CD4-positive, alpha-beta T cell treated with Interleukin-15 for 4 hours (primary cell): Measurements from ENCODE around the gene ZBTB17.
"Not testable (repeated sequence)": the region's sequence is repeated elsewhere in the genome, so short reads cannot be mapped to it uniquely, and the experiment has no call there.

Experiments used
- DNase-seq: peaks from one replicate; pipeline ENCODE4 v3.0.0-alpha.2; 2020; ENCODE audit warnings: low spot score

Gene ZBTB17

DNA sequence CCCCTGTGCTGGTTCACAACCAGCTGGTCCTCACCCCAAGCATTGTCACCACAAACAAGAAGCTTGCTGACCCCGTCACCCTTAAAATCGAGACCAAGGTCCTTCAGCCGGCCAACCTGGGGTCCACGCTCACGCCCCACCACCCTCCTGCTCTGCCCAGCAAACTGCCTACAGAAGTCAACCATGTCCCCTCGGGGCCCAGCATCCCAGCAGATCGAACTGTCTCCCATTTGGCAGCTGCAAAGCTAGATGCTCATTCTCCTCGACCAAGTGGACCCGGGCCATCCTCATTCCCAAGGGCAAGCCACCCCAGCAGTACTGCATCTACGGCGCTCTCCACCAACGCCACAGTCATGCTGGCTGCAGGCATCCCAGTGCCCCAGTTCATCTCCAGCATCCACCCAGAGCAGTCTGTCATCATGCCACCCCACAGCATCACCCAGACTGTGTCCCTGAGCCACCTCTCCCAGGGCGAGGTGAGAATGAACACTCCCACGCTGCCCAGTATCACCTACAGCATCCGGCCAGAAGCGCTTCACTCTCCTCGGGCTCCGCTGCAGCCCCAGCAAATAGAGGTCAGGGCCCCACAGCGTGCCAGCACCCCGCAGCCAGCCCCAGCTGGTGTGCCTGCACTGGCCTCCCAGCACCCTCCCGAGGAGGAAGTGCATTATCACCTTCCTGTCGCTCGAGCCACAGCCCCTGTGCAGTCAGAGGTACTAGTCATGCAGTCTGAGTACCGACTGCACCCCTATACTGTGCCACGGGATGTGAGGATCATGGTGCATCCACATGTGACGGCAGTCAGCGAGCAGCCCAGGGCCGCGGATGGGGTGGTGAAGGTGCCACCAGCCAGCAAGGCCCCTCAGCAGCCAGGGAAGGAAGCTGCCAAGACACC, 40.6 kb downstream of the ZBTB17 start:
- no peak for DNase-seq

DNA sequence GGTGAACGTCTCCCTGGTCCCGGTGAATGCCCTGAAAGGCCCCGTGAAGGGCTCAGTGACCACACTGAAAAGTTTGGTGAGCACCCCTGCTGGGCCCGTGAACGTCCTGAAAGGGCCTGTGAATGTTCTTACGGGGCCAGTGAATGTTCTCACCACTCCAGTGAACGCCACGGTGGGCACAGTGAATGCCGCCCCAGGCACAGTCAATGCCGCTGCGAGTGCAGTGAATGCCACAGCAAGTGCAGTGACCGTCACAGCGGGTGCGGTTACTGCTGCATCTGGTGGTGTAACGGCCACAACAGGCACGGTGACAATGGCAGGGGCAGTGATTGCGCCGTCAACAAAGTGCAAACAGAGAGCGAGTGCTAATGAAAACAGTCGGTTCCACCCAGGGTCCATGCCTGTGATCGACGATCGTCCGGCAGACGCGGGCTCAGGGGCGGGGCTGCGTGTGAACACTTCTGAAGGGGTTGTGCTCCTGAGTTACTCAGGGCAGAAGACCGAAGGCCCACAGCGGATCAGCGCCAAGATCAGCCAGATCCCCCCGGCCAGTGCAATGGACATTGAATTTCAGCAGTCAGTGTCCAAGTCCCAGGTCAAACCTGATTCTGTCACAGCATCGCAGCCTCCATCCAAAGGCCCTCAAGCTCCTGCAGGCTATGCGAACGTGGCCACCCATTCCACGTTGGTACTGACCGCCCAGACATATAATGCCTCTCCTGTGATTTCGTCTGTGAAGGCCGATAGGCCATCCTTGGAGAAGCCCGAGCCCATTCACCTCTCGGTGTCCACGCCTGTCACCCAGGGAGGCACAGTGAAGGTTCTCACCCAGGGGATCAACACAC, 41.5 kb downstream of the ZBTB17 start:
- no peak for DNase-seq

DNA sequence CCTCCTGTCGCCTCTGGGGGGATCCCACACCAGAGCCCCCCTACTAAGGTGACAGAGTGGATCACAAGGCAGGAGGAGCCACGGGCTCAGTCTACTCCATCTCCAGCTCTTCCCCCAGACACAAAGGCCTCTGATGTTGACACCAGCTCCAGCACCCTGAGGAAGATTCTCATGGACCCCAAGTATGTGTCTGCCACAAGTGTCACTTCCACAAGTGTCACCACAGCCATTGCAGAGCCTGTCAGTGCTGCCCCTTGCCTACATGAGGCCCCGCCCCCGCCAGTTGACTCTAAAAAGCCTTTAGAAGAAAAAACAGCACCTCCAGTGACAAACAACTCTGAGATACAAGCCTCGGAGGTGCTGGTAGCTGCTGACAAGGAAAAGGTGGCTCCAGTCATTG, 42.2 kb downstream of the ZBTB17 start:
- DNase-seq, result no peak

DNA sequence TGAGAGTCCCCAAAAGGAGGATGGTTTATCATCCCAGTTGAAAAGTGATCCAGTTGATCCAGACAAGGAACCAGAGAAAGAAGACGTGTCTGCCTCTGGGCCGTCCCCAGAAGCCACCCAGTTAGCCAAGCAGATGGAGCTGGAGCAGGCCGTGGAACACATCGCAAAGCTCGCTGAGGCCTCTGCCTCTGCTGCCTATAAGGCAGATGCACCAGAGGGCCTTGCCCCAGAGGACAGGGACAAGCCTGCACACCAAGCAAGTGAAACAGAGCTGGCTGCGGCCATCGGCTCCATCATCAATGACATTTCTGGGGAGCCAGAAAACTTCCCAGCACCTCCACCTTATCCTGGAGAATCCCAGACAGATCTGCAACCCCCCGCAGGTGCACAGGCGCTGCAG, 43.3 kb downstream of the ZBTB17 start:
- DNase-seq, result no peak

DNA sequence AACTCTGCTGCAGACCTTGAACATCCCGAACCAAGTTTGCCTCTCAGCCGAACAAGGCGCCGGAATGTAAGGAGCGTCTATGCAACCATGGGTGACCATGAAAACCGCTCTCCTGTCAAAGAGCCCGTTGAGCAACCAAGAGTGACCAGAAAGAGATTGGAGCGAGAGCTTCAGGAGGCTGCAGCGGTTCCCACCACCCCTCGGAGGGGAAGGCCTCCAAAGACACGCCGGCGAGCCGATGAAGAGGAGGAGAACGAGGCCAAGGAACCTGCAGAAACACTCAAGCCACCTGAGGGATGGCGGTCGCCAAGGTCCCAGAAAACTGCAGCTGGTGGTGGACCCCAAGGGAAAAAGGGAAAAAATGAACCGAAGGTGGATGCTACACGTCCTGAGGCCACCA, 44.0 kb downstream of the ZBTB17 start:
- no peak for DNase-seq

DNA sequence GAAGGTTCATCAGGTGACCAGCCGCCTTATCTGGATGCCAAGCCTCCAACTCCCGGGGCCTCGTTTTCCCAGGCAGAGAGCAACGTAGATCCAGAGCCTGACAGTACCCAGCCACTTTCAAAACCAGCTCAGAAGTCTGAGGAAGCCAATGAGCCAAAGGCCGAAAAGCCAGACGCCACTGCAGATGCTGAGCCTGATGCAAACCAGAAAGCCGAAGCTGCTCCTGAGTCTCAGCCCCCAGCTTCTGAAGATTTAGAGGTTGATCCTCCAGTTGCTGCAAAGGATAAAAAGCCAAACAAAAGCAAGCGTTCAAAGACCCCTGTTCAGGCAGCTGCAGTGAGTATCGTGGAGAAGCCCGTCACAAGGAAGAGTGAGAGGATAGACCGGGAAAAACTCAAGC, 44.5 kb downstream of the ZBTB17 start:
- DNase-seq, result no peak

DNA sequence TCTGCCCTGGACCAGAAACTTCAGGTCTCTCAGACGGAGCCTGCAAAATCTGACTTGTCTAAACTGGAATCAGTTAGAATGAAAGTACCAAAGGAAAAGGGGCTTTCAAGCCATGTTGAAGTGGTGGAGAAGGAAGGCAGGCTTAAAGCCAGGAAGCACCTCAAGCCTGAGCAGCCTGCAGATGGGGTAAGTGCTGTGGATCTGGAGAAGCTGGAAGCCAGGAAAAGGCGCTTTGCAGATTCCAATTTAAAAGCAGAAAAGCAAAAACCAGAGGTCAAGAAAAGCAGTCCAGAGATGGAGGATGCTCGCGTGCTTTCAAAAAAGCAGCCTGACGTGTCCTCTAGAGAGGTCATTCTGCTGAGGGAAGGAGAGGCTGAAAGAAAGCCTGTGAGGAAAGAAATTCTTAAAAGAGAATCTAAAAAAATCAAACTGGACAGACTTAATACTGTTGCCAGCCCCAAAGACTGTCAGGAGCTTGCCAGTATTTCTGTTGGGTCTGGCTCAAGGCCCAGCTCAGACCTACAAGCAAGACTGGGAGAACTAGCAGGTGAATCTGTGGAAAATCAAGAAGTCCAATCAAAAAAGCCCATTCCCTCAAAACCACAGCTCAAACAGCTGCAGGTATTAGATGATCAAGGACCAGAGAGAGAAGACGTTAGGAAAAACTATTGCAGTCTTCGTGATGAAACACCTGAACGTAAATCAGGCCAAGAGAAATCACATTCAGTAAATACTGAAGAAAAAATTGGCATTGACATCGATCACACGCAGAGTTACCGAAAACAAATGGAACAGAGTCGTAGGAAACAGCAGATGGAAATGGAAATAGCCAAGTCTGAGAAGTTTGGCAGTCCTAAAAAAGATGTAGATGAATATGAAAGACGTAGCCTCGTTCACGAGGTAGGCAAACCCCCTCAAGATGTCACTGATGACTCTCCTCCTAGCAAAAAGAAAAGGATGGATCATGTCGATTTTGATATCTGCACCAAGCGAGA, 46.6 kb downstream of the ZBTB17 start:
- DNase-seq, result no peak

DNA sequence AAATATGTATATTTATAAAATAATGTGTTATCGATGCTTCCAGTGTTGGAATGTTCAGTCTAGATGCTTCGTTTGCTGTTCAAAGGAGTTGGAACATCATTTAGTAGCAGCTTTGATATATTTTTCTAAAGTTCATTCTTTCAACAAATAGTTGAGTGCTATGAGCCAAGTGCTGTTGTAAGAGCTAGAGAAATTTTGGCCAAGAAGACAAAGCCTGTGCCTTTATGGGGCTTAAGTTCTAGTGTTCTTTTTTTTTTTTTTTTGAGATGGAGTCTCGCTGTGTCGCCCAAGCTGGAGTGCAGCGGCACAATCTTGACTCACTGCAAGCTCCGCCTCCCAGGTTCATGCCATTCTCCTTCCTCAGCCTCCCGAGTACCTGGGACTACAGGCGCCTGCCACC, 49.5 kb downstream of the ZBTB17 start:
- DNase-seq, result not testable (repeated sequence)

DNA sequence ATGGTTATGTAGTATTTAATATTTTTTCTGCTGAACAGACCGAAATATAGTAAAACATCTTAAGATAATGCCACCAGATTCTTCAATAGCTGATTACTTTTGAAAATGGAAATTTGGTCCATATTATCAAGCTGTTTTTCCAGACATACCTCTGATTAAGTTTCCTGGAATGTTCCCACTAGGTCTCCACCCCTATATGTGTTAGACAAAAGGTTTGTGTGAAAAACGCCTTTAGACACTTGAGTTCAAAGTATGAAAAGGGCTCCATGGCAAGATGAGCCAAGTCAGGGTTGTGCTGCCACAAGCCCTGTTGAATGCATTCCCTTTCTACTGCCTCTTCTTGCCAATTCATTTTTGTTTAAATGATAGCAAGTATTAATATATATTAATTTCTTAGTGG, 52.7 kb downstream of the ZBTB17 start:
- DNase-seq, result no peak

DNA sequence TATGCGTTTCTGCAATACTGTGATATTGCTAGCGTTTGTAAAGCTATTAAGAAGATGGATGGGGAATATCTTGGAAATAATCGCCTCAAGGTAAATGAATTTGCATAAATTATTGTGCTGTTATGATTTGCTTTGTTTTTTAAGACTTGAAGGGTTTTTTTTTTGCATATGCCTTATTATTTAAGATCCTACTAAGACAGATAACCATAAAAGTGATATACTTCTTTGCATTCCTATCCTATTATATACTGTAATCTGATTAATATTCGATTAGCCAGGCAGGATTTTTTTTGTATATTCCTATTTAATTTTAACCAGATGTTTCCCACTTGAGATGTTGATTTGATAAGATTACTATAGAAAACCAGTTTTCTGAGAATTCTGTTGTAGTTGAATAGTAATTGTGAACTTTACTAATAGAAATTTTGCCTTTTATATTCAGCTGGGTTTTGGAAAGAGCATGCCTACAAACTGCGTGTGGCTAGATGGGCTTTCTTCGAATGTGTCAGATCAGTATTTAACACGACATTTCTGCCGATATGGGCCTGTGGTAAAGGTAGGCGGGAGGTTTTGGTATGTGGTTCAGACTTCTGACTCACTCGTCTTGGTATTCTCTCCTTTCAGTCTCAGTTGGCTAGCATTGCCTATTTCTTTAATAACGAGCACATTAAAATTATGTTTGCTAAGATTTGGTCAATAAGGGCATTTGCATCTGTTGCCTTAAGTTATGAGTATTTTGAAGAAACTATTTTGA, 56.8 kb downstream of the ZBTB17 start:
- DNase-seq, result peak; percentile 78

DNA sequence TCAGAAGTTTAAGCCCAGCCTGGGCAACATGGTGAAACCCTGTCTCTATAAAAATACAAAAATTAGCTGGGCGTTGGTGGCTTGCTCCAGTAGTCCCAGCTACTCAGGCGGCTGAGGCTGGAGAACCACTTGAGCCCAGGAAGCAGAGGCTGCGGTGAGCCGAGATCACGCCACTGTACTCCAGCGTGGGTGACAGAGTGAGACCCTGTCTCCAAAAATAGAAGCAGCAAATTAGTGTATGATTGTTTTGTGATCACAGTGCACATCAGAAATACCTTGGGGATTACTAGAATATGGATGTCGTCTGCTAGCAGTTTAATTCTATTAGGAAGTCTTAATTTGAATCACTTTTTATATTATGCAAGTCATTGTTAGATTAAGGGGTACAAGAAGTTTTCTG, 59.0 kb downstream of the ZBTB17 start:
- DNase-seq, result no peak

DNA sequence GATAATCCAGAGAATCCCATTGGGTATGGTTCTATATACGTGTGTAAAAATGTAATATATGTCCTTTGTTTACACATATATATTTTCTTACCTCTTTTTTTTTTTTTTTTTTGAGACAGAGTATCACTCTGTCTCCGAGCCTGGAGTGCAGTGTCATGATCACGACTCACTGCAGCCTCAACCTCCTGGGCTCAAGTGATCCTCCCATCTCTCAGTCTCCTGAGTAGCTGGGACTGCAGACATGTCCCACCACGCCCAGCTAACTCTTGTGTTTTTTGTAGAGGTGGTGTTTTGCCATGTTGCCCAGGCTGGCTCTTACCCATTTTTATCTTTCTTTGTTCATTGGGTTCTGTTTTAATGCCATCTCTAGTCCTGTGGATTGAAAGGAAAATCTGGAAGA, 59.5 kb downstream of the ZBTB17 start:
- peak; percentile 17 for DNase-seq

DNA sequence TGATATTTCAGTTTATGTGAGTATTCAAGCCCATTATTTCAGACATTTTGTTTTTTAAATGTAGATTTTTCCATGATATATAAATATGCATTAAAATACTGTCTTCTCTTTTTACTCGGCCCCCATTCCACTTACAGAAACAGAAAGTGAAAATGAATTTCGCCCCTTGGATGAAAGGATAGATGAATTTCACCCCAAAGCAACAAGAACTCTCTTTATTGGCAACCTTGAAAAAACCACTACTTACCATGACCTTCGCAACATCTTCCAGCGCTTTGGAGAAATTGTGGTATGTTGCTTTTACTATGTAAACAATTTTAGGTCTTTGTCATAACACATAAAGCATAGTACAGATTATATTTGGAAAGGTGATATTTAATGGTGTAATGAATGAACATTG, 59.9 kb downstream of the ZBTB17 start:
- DNase-seq, result peak; percentile 18

DNA sequence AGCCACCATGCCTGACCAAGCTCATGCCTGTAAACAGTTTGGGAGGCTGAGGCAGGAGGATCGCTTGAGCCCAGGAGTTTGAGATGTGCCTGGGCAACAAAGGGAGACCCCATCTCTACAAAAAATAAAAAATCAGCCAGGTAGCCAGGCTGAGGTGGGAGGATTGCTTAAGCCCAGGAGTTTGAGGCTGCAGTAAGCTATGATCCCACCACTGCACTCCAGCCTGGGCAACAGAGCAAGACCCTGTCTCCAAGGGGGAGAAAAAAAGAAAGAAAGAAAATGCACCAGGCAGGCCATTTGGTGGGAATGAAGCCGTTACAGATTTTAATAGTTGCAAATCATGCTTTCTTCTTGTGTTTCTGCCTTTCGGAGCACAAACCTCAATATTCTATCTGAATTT, 62.3 kb downstream of the ZBTB17 start:
- not testable (repeated sequence) for DNase-seq

DNA sequence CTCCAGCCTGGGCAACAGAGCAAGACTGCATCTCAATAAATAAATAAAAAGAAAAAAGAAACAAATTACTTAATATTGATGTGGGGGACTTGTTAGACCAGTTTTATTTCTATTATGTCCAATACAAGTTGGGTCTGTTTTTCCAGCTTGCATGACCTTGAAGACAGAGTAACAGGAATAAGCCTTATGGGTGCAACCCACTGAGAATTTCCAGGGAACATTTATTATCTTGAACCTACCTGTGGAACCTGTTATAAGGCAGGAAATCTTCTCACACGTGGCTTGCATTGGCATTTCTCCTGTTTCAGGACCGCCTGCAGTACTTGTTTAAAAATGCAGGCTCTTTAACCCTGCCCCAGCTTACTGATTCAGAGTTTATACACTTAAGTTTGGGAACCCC, 64.0 kb downstream of the ZBTB17 start:
- no peak for DNase-seq

DNA sequence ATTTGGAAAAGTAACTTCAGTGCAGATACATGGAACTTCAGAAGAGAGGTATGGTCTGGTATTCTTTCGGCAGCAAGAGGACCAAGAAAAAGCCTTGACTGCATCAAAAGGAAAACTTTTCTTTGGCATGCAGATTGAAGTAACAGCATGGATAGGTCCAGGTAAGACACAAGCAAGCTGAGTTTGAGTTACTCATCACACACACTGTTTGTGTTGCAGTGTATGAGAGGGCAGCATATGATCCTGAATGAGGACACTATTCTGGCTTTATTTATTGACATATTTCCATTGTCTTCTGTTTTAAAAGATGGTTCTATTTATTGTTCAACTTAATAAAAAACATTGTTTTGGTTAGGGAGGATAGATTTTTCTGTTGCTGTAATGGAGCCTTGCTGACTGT, 64.8 kb downstream of the ZBTB17 start:
- no peak for DNase-seq

DNA sequence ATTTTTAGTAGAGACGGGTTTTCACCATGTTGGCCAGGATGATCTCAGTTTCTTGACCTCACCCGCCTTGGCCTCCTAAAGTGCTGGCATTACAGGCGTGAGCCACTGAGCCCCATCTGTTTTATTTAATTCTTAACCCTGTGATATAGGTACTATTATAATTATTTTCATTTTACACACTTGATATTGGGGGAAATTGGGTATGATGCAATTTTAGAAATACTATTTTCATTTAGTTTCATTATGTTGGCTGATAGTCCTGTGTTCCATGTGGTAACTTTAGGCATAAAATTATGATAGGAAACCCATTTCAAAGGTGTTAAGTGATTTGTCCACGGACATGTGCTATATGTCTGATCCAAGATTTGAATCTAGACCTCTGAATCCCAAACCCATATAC, 67.3 kb downstream of the ZBTB17 start:
- no peak for DNase-seq

DNA sequence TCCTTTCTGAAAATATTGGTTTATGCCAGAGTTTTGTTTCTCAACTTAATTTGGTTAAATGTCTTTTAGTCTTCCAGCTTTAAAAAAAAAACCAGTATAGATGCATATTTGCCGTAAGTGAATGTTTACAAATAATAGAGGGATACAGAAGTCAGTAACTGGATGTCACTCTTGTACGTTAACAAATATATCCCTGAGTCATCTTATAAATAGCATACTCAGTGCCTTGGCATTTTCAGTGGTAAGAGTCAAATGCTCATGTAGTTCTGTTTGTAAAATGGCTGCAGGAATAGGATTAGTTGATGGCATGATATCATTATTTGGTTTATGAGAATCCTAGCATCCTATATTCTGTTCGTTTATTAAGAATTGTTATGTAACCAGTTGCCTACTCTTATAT, 73.0 kb downstream of the ZBTB17 start:
- no peak for DNase-seq

DNA sequence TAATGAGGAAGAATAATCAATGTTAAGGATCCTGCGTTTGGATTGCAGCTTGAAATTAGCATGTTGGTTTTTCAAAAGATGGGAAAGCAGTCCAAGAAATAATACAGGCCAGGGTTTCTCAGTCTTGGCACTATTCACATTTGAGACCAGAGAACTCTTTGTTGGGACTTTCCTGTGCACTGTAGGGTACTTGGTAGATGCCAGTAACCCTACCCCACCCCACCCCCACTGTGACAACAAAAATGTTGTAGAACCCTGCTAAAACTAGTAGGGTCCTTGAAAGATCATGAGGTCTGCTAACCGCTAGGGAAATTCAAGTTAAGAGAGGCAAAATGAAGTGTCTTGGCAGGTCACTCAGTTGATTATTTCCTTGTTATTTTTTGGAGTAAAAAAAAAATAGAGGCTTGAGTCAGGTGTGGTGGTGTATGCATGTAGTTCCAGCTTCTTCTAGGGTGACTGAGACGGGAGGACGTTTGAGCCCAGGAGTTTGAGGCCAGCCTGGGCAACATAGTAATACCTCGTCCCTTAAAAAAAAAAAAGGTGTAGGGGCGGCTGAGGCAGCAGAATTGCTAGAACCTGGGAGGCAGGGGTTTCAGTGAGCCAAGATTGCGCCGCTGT, 75.1 kb downstream of the ZBTB17 start:
- DNase-seq, result no peak

DNA sequence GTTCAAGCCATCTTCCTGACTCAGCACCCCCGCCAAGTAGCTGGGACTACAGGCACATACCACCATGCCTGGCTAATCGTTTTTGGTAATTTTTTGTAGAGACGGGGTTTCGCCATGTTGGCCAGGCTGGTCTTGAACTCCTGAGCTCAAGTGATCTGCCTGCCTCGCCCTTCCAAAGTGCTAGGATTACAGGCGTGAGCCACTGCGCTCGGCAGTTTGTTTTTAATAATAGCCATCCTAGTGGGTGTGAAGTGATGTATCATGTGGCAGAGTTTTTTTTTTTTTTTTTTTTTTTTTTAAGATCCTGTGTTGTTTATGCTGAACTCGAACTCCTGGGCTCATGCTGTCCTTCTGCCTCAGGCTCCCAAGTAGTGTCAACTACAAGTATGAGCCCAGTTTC, 76.6 kb downstream of the ZBTB17 start:
- DNase-seq, result no peak
